NCI-H1048 (cell line): ENCODE data around the gene MZB1.

Experiments used
- DNase-seq: peaks from one replicate; lab custom pipeline; 2025; lab: John Stamatoyannopoulos, UW

The MZB1 gene

GRCh38 chr5:139389701-139390638, at the start of gene MZB1:
MZB1 (minus strand) TSS chr5:139389913; CDS start chr5:139389856, 57 bp downstream.
- DNase-seq, result no peak

- DNase-seq, result no peak
Measured at GRCh38 chr5:139439013-139439903, 49.5 kb upstream of the MZB1 start, which contains the start of gene DNAJC18. DNAJC18 (minus strand) TSS chr5:139439525; CDS start chr5:139439445, 80 bp downstream.

GRCh38 chr5:139438707-139439012, 48.9 kb upstream of the MZB1 start:
- no peak for DNase-seq

- no peak for DNase-seq
Measured at GRCh38 chr5:139435676-139436075, 46.0 kb upstream of the MZB1 start.

GRCh38 chr5:139431706-139432105, 42.0 kb upstream of the MZB1 start:
- DNase-seq, result no peak

- no peak for DNase-seq
Measured at GRCh38 chr5:139430015-139430414, 40.3 kb upstream of the MZB1 start.

GRCh38 chr5:139426203-139426885, 36.6 kb upstream of the MZB1 start:
- no peak for DNase-seq

GRCh38 chr5:139425497-139425896, 35.8 kb upstream of the MZB1 start:
- no peak for DNase-seq

GRCh38 chr5:139422307-139422893, 32.7 kb upstream of the MZB1 start:
- no peak for DNase-seq

- no peak for DNase-seq
Measured at GRCh38 chr5:139419226-139420192, 29.8 kb upstream of the MZB1 start.

GRCh38 chr5:139418793-139419192, 29.1 kb upstream of the MZB1 start:
- DNase-seq, result no peak

GRCh38 chr5:139417214-139417613, 27.5 kb upstream of the MZB1 start:
- no peak for DNase-seq

GRCh38 chr5:139416651-139417050, 26.9 kb upstream of the MZB1 start:
- no peak for DNase-seq

- DNase-seq, result no peak
Measured at GRCh38 chr5:139415869-139416268, 26.2 kb upstream of the MZB1 start.

- DNase-seq, result no peak
Measured at GRCh38 chr5:139415221-139415861, 25.6 kb upstream of the MZB1 start.

GRCh38 chr5:139414581-139415130, 24.9 kb upstream of the MZB1 start:
- no peak for DNase-seq

GRCh38 chr5:139413963-139414362, 24.2 kb upstream of the MZB1 start:
- no peak for DNase-seq

GRCh38 chr5:139413153-139413552, 23.4 kb upstream of the MZB1 start:
- no peak for DNase-seq

- DNase-seq, result no peak
Measured at GRCh38 chr5:139410993-139411828, 21.5 kb upstream of the MZB1 start.
